ENCODE results near the gene NEU4. TPM values are rescaled to one million over a fixed set of nuclear protein-coding genes. Genes with fewer than 3 reads are reported as not detected.
A peak's percentile ranks its signal among the peaks of the same experiment; 100 is the strongest.

Gene NEU4
- total RNA-seq, 1 donor from 2014 or later = 0.72 TPM

- no peak for DNase-seq (ENCODE audit: low spot score)
These were observed 42.5 kb downstream of the NEU4 start for GRCh38 chr2:241851325-241852115.

- no peak for DNase-seq (ENCODE audit: low spot score)
These were observed 43.4 kb downstream of the NEU4 start for GRCh38 chr2:241852116-241852980.

- no peak for DNase-seq (ENCODE audit: low spot score)
These were observed 44.1 kb downstream of the NEU4 start for GRCh38 chr2:241852981-241853631.

- DNase-seq (ENCODE audit: low spot score) = no peak
These were observed 44.8 kb downstream of the NEU4 start for GRCh38 chr2:241853651-241854341.

- no peak for DNase-seq (ENCODE audit: low spot score)
These were observed 45.6 kb downstream of the NEU4 start for GRCh38 chr2:241854342-241855244.

GRCh38 chr2:241855245-241855887 is 46.4 kb downstream of the NEU4 start:
- no peak for DNase-seq (ENCODE audit: low spot score)

GRCh38 chr2:241855888-241856422 is 47.0 kb downstream of the NEU4 start:
- DNase-seq (ENCODE audit: low spot score) = no peak

- DNase-seq (ENCODE audit: low spot score) = no peak
These were observed 48.1 kb downstream of the NEU4 start for GRCh38 chr2:241857041-241857541.

- no peak for DNase-seq (ENCODE audit: low spot score)
These were observed 48.7 kb downstream of the NEU4 start for GRCh38 chr2:241857572-241858121.

GRCh38 chr2:241858206-241859016 is 49.4 kb downstream of the NEU4 start, which contains the start of gene PDCD1:
Gene PDCD1 (minus strand): TSS chr2:241858894. CDS start chr2:241858838, 56 bp downstream.
- no peak for DNase-seq (ENCODE audit: low spot score)

- no peak for DNase-seq (ENCODE audit: low spot score)
These were observed 50.0 kb downstream of the NEU4 start for GRCh38 chr2:241859017-241859435.

GRCh38 chr2:241859436-241860183 is 50.6 kb downstream of the NEU4 start:
- DNase-seq (ENCODE audit: low spot score) = peak; percentile 81

GRCh38 chr2:241860184-241861078 is 51.4 kb downstream of the NEU4 start:
- DNase-seq (ENCODE audit: low spot score) = no peak

- DNase-seq (ENCODE audit: low spot score) = no peak
These were observed 52.3 kb downstream of the NEU4 start for GRCh38 chr2:241861264-241861663.

- DNase-seq (ENCODE audit: low spot score) = no peak
These were observed 53.1 kb downstream of the NEU4 start for GRCh38 chr2:241862093-241862492.

GRCh38 chr2:241862775-241863535 is 54.0 kb downstream of the NEU4 start:
- no peak for DNase-seq (ENCODE audit: low spot score)

Measured in umbilical cord (tissue), 2 donors.